Measurements from ENCODE around the gene EDC3. TPM values are rescaled to one million over a fixed set of nuclear protein-coding genes. Genes with fewer than 3 reads are reported as not detected.

The EDC3 gene
- total RNA-seq, 2 experiments from 2014 or later: 11.0 to 11.1 TPM

- ChIA-PET CTCF (interaction anchor here (1.2 kb wide), 1 partner anchor 10 kb away, joined by 3 read pairs; no protein-coding TSS in a partner anchor), POLR2A (interaction anchor here (0.9 to 5.6 kb wide), 9 partner anchors 9 to 174 kb away, joined by 3 to 61 read pairs (median 9); partner anchors contain the start of genes ARID3B and CSK)
- Mint-ChIP-seq H3K27me3 (no peaks in the 10 kb centered on the region), H3K27ac (peak overlapping the region; percentile 99), H3K4me1 (ENCODE audit: low read depth) (peaks cover 21% of the 10 kb centered on the region), H3K4me3 (peak overlapping the region; percentile 76), H3K9me3 (no peaks in the 10 kb centered on the region), H3K36me3 (ENCODE audit: low read depth) (peaks cover 27% of the 10 kb centered on the region)
- H3K27me3 ChIP-seq (ENCODE audit: control insufficient read depth in 1 of 2, insufficient read depth in 2 of 2, low read length in 2 of 2): no peaks in the 10 kb centered on the region
- H3K27ac ChIP-seq (ENCODE audit: low read depth in 1 of 2, low read length in 2 of 2): peak overlapping the region in 1 of 2 donors; percentile 15
- H3K9me3 ChIP-seq (ENCODE audit: control insufficient read depth in 1 of 2, insufficient read depth in 1 of 2, low read length in 2 of 2): no peaks in the 10 kb centered on the region
- DNase-seq (peak in 2 of 14 experiments; percentile 23 to 40), ATAC-seq (ENCODE audit: poor library complexity) (no peak)
- no peak overlapping the region for H3K4me3 ChIP-seq (ENCODE audit: low read length)
- no peak for TF ChIP-seq CTCF (IDR thresholded peaks at IDR 0.05)
- peaks cover 39% of the 10 kb centered on the region for H3K4me1 ChIP-seq (ENCODE audit: insufficient read depth, low read length)
- no peaks in the 10 kb centered on the region for H3K36me3 ChIP-seq (ENCODE audit: insufficient read depth, low read length)
- intact Hi-C loops (cut with DNase I, micrococcal nuclease): loop anchor here (2.0 to 10.0 kb wide), 7 partner anchors 15 to 1031 kb away; partner anchors contain the start of genes PML (in 2 of the 2), STOML1 (in 2 of the 2), ARID3B (in 1 of the 2) and IMP3 (in 1 of the 2)
Observed at GRCh38 chr15:74613089-74613952, 82.5 kb downstream of the EDC3 start.

DNA sequence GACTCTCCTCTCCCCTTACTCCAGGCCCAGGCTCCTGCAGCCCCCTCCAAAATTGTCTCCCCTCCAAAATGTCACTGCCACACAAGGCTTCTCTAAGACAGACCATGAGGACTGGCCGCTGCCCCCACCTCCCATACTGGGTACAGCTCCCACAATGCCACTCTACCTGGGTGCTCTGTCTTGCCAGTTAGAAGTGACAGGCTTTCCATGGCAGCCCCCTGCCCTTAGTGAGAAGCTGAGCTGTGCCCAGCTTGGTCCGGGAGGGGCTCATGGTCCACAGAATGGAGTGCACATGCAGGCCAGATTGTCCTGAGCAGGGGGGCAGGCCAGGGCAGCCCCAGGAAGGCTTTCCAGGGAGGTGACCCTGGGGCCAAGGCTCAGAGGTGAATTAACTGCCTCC is 83.1 kb downstream of the EDC3 start:
- Histone ChIP-seq H3K9me3 (ENCODE audit: control insufficient read depth in 1 of 2, insufficient read depth in 1 of 2, low read length in 2 of 2) (no peaks in the 10 kb centered on the region), H3K4me3 (ENCODE audit: low read length) (no peak overlapping the region), H3K36me3 (ENCODE audit: insufficient read depth, low read length) (no peaks in the 10 kb centered on the region), H3K4me1 (ENCODE audit: insufficient read depth, low read length) (peaks cover 33% of the 10 kb centered on the region), H3K27me3 (ENCODE audit: control insufficient read depth in 1 of 2, insufficient read depth in 2 of 2, low read length in 2 of 2) (no peaks in the 10 kb centered on the region), H3K27ac (ENCODE audit: low read depth in 1 of 2, low read length in 2 of 2) (no peak overlapping the region)
- TF ChIP-seq CTCF (IDR thresholded peaks at IDR 0.05): no peak
- ChIA-PET POLR2A (interaction anchor here (0.8 to 5.6 kb wide), 6 partner anchors 13 to 168 kb away, joined by 3 to 61 read pairs (median 6); partner anchors contain the start of gene ARID3B), CTCF (no interaction called here)
- DNase-seq: no peak
- Mint-ChIP-seq H3K4me3 (peak overlapping the region; percentile 76), H3K27me3 (no peaks in the 10 kb centered on the region), H3K36me3 (ENCODE audit: low read depth) (peaks cover 21% of the 10 kb centered on the region), H3K9me3 (no peaks in the 10 kb centered on the region), H3K27ac (peak overlapping the region; percentile 99), H3K4me1 (ENCODE audit: low read depth) (peaks cover 15% of the 10 kb centered on the region)
- intact Hi-C loops (cut with DNase I, micrococcal nuclease): loop anchor here (2.0 to 10.0 kb wide), 7 partner anchors 14 to 1032 kb away; partner anchors contain the start of genes PML (in 2 of the 2), STOML1 (in 2 of the 2), ARID3B (in 1 of the 2) and IMP3 (in 1 of the 2)
- ATAC-seq (ENCODE audit: poor library complexity): no peak

DNA sequence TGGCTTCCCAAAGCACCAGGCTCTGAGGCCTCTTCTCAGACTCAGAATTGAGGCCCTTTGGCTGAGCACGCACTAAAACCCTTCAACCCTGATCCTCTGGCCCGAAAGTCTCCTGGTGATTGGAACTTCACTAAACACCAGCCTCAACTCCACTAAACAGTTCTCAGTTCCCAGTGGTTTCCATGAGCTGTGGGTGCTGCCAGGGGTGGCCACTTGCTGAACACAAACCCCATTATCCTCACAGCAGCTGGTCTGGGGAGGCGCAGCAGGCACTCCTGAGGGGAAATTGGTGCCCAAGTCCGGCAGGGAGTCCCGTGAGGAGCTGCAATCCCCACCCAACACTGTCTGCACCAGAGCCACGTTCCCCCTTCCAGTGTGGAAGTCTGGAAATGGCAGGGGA is 84.0 kb downstream of the EDC3 start:
- intact Hi-C loops (cut with DNase I, micrococcal nuclease): loop anchor here (2.0 to 10.0 kb wide), 7 partner anchors 13 to 1033 kb away; partner anchors contain the start of genes PML (in 2 of the 2), STOML1 (in 2 of the 2), ARID3B (in 1 of the 2) and IMP3 (in 1 of the 2)

More for the DNA sequence above, 84.0 kb downstream of the EDC3 start:
- Mint-ChIP-seq H3K27ac (no peak overlapping the region), H3K4me1 (ENCODE audit: low read depth) (peaks cover 6% of the 10 kb centered on the region), H3K36me3 (ENCODE audit: low read depth) (peaks cover 14% of the 10 kb centered on the region), H3K9me3 (no peaks in the 10 kb centered on the region), H3K4me3 (no peak overlapping the region), H3K27me3 (no peaks in the 10 kb centered on the region)
- no peak overlapping the region for H3K27ac ChIP-seq (ENCODE audit: low read depth in 1 of 2, low read length in 2 of 2)
- H3K4me3 ChIP-seq (ENCODE audit: low read length): no peak overlapping the region
- no peaks in the 10 kb centered on the region for H3K9me3 ChIP-seq (ENCODE audit: control insufficient read depth in 1 of 2, insufficient read depth in 1 of 2, low read length in 2 of 2)
- H3K4me1 ChIP-seq (ENCODE audit: insufficient read depth, low read length): peaks cover 24% of the 10 kb centered on the region
- CTCF ChIA-PET: no interaction called here
- H3K36me3 ChIP-seq (ENCODE audit: insufficient read depth, low read length): no peaks in the 10 kb centered on the region
- H3K27me3 ChIP-seq (ENCODE audit: control insufficient read depth in 1 of 2, insufficient read depth in 2 of 2, low read length in 2 of 2): no peaks in the 10 kb centered on the region
- no peak for ATAC-seq (ENCODE audit: poor library complexity)
- DNase-seq: no peak
- no peak for TF ChIP-seq CTCF (IDR thresholded peaks at IDR 0.05)
- POLR2A ChIA-PET: interaction anchor here (0.5 to 1.6 kb wide), 4 partner anchors 13 to 326 kb away, joined by 3 to 9 read pairs (median 4); partner anchors contain the start of gene COX5A
